Measurements from ENCODE around the gene SPHK2. TPM values are rescaled to one million over a fixed set of nuclear protein-coding genes. Genes with fewer than 3 reads are reported as not detected.

The SPHK2 gene
- polyA plus RNA-seq, 3 donors: 8.5 to 9.4 (median 9.1) TPM

DNA sequence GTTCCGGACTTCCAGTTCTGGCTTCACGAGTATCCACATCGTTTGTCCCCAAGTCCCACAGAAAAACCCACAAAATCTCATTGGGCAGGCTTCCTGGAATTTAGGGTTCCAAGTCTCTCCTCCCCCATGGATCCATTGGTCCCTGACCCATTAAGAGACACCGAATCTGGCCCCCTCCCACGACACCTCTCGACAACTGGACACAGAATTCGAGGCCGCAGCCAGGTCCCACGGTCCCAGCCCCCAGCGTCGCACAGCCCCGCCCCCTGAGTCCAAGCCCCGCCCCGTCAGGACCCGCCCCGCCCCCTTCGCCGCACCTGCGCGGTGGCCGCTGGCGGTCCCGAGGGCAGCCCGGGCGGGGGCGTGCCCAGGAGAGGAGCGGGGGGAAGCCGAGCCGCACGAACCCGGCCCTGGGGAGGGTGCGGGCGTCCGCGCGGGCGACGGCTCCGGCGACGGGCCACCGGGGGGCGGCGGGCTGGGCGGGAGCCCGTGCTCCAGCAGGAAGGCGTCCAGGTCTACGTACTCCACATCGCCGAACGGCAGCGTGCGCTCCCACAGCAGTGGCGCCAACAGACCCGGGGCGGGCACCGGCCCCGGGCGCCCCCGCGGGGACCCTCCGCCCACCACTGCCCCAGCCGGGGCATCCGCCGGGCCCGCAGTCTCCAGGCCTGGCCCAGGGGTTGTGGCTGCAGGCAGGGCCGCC is 16.1 kb downstream of the SPHK2 start:
- intact Hi-C loops (cut with micrococcal nuclease): loop anchor here (2.0 to 10.0 kb wide), 4 partner anchors 17 to 332 kb away; partner anchors contain the start of genes FTL (in 2 of the 2), RPL18 (in 2 of the 2), SPHK2 (in 2 of the 2) and EMP3 (in 1 of the 2)
- peak overlapping the region; percentile 95 to 96 for H3K27ac ChIP-seq (ENCODE audit: low read depth in 1 of 2, low read length in 2 of 2)
- WGBS (ENCODE audit: insufficient coverage): under 1% methylated on average over 63 of the region's 67 CpGs
- peaks cover 2 to 9% (median 4%) of the 10 kb centered on the region in 3 donors for H3K27me3 Mint-ChIP-seq (ENCODE audit: low read depth in 3 of 3)
- peaks cover 65% of the 10 kb centered on the region for H3K4me1 Mint-ChIP-seq
- H3K4me3 Mint-ChIP-seq: peak overlapping the region; percentile 98 to 99
- peaks cover 21% of the 10 kb centered on the region for H4K20me1 ChIP-seq (ENCODE audit: insufficient read depth, low read length)
- H3K79me2 ChIP-seq (ENCODE audit: insufficient read depth, low read length): peaks cover 44% of the 10 kb centered on the region
- H3K4me3 ChIP-seq (replicated peaks in 1 of 3; ENCODE audit: low read depth in 2 of 3, low read length in 3 of 3): peak overlapping the region; percentile 70 to 86 (median 84)
- H2AFZ ChIP-seq (ENCODE audit: insufficient read depth, low read depth, low read length, poor library complexity, severe bottlenecking): peak overlapping the region; percentile 60
- peak in 2 of 3 donors; percentile 40 to 60 for DNase-seq
- H3K27ac Mint-ChIP-seq: peak overlapping the region; percentile 91 to 99 (median 96)
- peaks cover 65 to 94% of the 10 kb centered on the region in 2 donors for H3K4me1 ChIP-seq (ENCODE audit: control insufficient read depth in 1 of 2, insufficient read depth in 2 of 2, low read length in 2 of 2)
- H3K4me2 ChIP-seq (replicated peaks; ENCODE audit: extremely low read depth, low read length, poor library complexity, severe bottlenecking): peak overlapping the region; percentile 93
- H3K9me3 Mint-ChIP-seq: peaks cover 0 to 3% (median 1%) of the 10 kb centered on the region in 7 donors
- H3K9me3 ChIP-seq (replicated peaks in 1 of 2; ENCODE audit: control insufficient read depth in 1 of 2, insufficient read depth in 1 of 2, low read length in 2 of 2): no peaks in the 10 kb centered on the region
- peaks cover 16 to 26% of the 10 kb centered on the region in 2 donors for H3K36me3 Mint-ChIP-seq
- H3K9ac ChIP-seq (ENCODE audit: insufficient read depth, low read length, poor library complexity, severe bottlenecking): peak overlapping the region; percentile 84
- TF ChIP-seq, protein P1, sequence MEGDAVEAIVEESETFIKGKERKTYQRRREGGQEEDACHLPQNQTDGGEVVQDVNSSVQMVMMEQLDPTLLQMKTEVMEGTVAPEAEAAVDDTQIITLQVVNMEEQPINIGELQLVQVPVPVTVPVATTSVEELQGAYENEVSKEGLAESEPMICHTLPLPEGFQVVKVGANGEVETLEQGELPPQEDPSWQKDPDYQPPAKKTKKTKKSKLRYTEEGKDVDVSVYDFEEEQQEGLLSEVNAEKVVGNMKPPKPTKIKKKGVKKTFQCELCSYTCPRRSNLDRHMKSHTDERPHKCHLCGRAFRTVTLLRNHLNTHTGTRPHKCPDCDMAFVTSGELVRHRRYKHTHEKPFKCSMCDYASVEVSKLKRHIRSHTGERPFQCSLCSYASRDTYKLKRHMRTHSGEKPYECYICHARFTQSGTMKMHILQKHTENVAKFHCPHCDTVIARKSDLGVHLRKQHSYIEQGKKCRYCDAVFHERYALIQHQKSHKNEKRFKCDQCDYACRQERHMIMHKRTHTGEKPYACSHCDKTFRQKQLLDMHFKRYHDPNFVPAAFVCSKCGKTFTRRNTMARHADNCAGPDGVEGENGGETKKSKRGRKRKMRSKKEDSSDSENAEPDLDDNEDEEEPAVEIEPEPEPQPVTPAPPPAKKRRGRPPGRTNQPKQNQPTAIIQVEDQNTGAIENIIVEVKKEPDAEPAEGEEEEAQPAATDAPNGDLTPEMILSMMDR (IDR thresholded peaks at IDR 0.05): no peak
- peaks cover 15 to 23% of the 10 kb centered on the region in 2 donors for H3K36me3 ChIP-seq (replicated peaks in 1 of 2; ENCODE audit: control insufficient read depth in 1 of 2, insufficient read depth in 2 of 2, low read length in 2 of 2)
- H3K27me3 ChIP-seq (ENCODE audit: control insufficient read depth in 2 of 2, insufficient read depth in 2 of 2, low read length in 2 of 2): no peaks in the 10 kb centered on the region

DNA sequence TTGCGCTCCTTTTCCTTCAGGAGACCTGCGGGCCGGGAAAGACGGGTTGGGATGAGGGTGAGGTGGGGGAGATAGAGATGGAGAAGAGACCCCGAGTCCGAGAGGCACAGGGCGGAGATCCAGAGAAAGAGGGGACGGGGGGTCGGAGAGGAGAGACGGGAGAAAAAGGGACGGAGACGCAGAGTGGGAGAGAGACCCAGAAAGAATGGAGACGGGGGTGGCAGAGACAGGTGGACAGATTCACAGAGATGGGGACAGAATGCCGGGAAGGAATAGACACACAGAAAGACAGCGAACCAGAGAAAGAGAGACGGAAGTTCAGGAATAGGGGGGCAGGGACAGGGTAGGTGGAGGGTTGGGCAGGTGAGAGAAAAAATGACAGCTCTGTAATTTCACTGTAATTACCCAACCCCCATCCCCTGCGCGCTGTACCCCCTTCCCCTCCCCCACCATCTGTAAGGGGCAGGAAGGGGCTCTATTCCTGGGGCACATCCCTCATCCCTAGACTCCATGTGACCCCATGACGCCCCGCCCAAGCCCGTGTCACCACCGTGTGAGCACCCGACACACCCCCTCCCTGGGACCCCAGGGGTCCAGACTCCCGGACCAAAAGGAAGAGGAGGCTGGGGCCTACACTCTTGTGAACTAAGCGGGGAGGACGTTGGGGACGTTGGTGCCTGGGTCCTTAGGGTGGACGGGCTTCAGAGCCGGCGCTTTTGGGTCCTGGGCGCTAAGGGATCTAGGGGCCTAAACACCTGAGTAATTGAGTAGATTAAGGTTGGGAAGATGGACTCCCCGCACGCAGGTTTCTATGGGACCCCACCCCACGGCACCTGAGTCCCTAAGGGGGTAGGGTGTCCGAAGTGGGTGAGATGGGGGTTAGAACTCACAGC is 16.9 kb downstream of the SPHK2 start:
- H3K9me3 Mint-ChIP-seq: peaks cover 0 to 3% (median 1%) of the 10 kb centered on the region in 7 donors
- peaks cover 17 to 25% of the 10 kb centered on the region in 2 donors for H3K36me3 Mint-ChIP-seq
- H3K4me1 Mint-ChIP-seq: peaks cover 58% of the 10 kb centered on the region
- TF ChIP-seq, protein P1 (IDR thresholded peaks at IDR 0.05): no peak
- H3K27ac ChIP-seq (ENCODE audit: low read depth in 1 of 2, low read length in 2 of 2): peak overlapping the region; percentile 95 to 96
- no peaks in the 10 kb centered on the region for H3K27me3 ChIP-seq (ENCODE audit: control insufficient read depth in 2 of 2, insufficient read depth in 2 of 2, low read length in 2 of 2)
- peaks cover 14% of the 10 kb centered on the region for H4K20me1 ChIP-seq (ENCODE audit: insufficient read depth, low read length)
- intact Hi-C loops (cut with micrococcal nuclease): loop anchor here (2.0 to 10.0 kb wide), 4 partner anchors 17 to 331 kb away; partner anchors contain the start of genes FTL (in 2 of the 2), RPL18 (in 2 of the 2), SPHK2 (in 2 of the 2) and EMP3 (in 1 of the 2)
- H3K27ac Mint-ChIP-seq: peak overlapping the region; percentile 87 to 99 (median 96)
- H2AFZ ChIP-seq (ENCODE audit: insufficient read depth, low read depth, low read length, poor library complexity, severe bottlenecking): peak overlapping the region; percentile 60
- peaks cover 15 to 20% of the 10 kb centered on the region in 2 donors for H3K36me3 ChIP-seq (replicated peaks in 1 of 2; ENCODE audit: control insufficient read depth in 1 of 2, insufficient read depth in 2 of 2, low read length in 2 of 2)
- H3K4me3 ChIP-seq (replicated peaks in 1 of 3; ENCODE audit: low read depth in 2 of 3, low read length in 3 of 3): peak overlapping the region; percentile 70 to 86 (median 84)
- peak in 1 of 3 donors; percentile 34 for DNase-seq
- H3K9me3 ChIP-seq (replicated peaks in 1 of 2; ENCODE audit: control insufficient read depth in 1 of 2, insufficient read depth in 1 of 2, low read length in 2 of 2): no peaks in the 10 kb centered on the region
- peaks cover 2 to 9% (median 7%) of the 10 kb centered on the region in 3 donors for H3K27me3 Mint-ChIP-seq (ENCODE audit: low read depth in 3 of 3)
- peak overlapping the region; percentile 84 for H3K9ac ChIP-seq (ENCODE audit: insufficient read depth, low read length, poor library complexity, severe bottlenecking)
- H3K4me1 ChIP-seq (ENCODE audit: control insufficient read depth in 1 of 2, insufficient read depth in 2 of 2, low read length in 2 of 2): peaks cover 57 to 86% of the 10 kb centered on the region in 2 donors
- H3K4me3 Mint-ChIP-seq: peak overlapping the region; percentile 98 to 99
- peak overlapping the region; percentile 93 for H3K4me2 ChIP-seq (replicated peaks; ENCODE audit: extremely low read depth, low read length, poor library complexity, severe bottlenecking)
- WGBS (ENCODE audit: insufficient coverage): under 1% methylated on average over 28 of the region's 35 CpGs
- H3K79me2 ChIP-seq (ENCODE audit: insufficient read depth, low read length): peaks cover 44% of the 10 kb centered on the region
